ENCODE data around the gene CFAP61. TPM values are rescaled to one million over a fixed set of nuclear protein-coding genes. Genes with fewer than 3 reads are reported as not detected.

The CFAP61 gene
- total RNA-seq, 6 donors from 2014 or later, result 0.37 to 14.3 (median 6.1) TPM

- no peaks in the 10 kb centered on the region for H3K9me3 ChIP-seq
- peaks cover 16 to 26% (median 17%) of the 10 kb centered on the region in 4 donors for H3K4me1 ChIP-seq
- 65 to 77% methylated on average over 14 of the region's 14 CpGs for whole genome bisulfite sequencing, 2 donors
Observed at GRCh38 chr20:20009784-20010253, 42.5 kb upstream of the CFAP61 start.

DNA sequence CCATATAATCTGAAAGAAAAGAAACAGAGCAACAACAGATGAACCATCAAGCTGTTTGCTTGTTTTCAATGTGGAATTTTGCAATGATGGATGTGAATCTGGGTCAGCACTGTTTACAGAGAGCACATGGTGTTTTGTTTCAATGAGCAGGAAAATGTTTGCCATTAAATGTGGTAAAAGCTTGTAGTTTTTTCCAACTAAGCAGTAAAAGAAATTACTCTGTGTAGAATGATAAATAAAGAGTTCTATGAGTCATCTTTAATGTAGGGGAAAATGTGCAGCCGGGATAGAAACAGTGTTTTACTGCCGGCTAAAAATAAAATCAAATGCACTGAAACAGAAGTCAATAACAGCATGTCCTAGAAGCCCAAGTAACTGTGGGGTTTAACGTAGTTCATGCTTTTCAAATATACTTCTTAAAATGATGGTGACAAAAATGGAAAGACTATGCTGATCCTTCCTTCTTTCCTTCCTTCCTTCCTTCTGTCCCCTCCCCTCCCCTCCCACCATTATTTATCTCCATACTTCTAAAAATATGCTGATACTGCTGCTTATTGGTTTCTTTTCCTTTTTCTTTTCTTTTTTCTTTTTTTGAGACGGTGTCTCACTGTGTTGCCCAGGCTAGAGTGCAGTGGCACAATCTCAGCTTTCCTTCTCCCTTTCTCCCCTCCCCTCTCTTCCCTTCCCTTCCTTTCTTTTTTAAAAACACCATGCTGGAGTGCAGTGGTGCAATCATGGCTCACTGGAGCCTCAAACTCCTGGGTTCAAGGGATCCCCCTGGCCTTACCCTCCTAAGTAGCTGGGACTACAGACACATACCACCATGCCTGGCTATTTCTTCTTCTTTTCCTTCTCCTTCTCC is 41.5 kb upstream of the CFAP61 start:
- ATAC-seq (ENCODE audit: low FRiP score in 2 of 2), result peak in 1 of 2 donors; percentile 42
- peak overlapping the region; percentile 23 to 69 (median 60) for H3K27ac ChIP-seq
- H3K9me3 ChIP-seq, result no peaks in the 10 kb centered on the region
- no peak for DNase-seq
- H3K4me1 ChIP-seq, result peaks cover 18 to 29% (median 25%) of the 10 kb centered on the region in 4 donors
- no peaks in the 10 kb centered on the region for H3K27me3 ChIP-seq
- no peaks in the 10 kb centered on the region for H3K36me3 ChIP-seq
- TF ChIP-seq POLR2AphosphoS5 (IDR thresholded peaks at IDR 0.05) (no peak), POLR2A (IDR thresholded peaks at IDR 0.05) (no peak), EP300 (IDR thresholded peaks at IDR 0.05) (no peak)
- TF ChIP-seq, protein P1, sequence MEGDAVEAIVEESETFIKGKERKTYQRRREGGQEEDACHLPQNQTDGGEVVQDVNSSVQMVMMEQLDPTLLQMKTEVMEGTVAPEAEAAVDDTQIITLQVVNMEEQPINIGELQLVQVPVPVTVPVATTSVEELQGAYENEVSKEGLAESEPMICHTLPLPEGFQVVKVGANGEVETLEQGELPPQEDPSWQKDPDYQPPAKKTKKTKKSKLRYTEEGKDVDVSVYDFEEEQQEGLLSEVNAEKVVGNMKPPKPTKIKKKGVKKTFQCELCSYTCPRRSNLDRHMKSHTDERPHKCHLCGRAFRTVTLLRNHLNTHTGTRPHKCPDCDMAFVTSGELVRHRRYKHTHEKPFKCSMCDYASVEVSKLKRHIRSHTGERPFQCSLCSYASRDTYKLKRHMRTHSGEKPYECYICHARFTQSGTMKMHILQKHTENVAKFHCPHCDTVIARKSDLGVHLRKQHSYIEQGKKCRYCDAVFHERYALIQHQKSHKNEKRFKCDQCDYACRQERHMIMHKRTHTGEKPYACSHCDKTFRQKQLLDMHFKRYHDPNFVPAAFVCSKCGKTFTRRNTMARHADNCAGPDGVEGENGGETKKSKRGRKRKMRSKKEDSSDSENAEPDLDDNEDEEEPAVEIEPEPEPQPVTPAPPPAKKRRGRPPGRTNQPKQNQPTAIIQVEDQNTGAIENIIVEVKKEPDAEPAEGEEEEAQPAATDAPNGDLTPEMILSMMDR (IDR thresholded peaks at IDR 0.05), result no peak
- H3K4me3 ChIP-seq, result no peak overlapping the region
- whole genome bisulfite sequencing, 2 donors, result 40 to 46% methylated on average over 4 of the region's 4 CpGs

More at GRCh38 chr20:20009784-20010253, 42.5 kb upstream of the CFAP61 start:
- H3K27ac ChIP-seq, result peak overlapping the region in 2 of 4 donors; percentile 11 to 27
- no peaks in the 10 kb centered on the region for H3K36me3 ChIP-seq
- no peaks in the 10 kb centered on the region for H3K27me3 ChIP-seq
- ATAC-seq (ENCODE audit: low FRiP score in 2 of 2), result no peak
- no peak for DNase-seq
- no peak overlapping the region for H3K4me3 ChIP-seq
- no peak for TF ChIP-seq POLR2AphosphoS5 (IDR thresholded peaks at IDR 0.05)
- no peak for TF ChIP-seq EP300 (IDR thresholded peaks at IDR 0.05)
- TF ChIP-seq, protein P1 (IDR thresholded peaks at IDR 0.05), result no peak
- TF ChIP-seq POLR2A (IDR thresholded peaks at IDR 0.05), result no peak

DNA sequence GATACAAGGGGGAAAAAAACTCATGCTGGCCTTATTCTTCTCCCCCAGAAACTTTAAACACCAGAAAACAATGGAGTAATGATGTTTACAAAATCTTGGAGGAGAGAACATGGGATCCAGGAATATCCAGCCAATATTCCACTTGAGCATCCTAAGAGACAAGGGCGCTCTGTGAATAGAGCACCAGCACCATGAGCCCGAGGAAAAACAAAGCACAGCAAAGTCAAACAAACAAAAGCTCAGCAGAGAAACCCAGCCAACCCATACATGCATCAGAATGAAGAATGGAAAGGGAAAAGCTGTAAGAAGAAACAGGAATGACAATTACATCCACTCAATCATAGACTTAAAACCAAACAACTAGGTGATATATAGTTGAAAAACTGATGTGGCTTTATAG is 39.8 kb upstream of the CFAP61 start:
- Histone ChIP-seq H3K36me3 (no peaks in the 10 kb centered on the region), H3K4me1 (peaks cover 22 to 42% (median 32%) of the 10 kb centered on the region in 4 donors), H3K4me3 (no peak overlapping the region), H3K27me3 (no peaks in the 10 kb centered on the region), H3K9me3 (no peaks in the 10 kb centered on the region), H3K27ac (no peak overlapping the region)
- no peak for DNase-seq
- no peak for ATAC-seq (ENCODE audit: low FRiP score in 2 of 2)
- WGBS, 2 donors, result 58 to 66% methylated on average over 2 of the region's 2 CpGs
- no peak for TF ChIP-seq POLR2A (IDR thresholded peaks at IDR 0.05)

DNA sequence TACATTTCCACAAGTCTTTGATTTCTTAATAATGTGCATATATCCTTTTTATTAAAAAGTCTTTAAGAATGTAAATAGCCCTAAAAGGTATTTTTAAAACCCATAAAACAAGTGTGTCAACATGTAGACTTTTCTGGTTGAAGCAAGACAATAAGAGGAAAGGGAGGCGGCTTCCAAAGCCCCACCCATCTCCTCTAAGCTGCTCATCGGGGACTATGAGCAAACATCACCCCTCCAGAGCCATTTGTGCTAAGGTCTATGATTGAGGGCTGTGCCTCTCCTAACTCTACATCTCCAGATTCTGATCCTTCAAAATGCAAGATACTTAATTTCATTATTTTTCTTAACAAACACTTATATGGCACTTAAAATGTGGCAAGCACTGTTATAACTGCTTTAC is 37.7 kb upstream of the CFAP61 start:
- no peaks in the 10 kb centered on the region for H3K9me3 ChIP-seq
- ATAC-seq (ENCODE audit: low FRiP score in 2 of 2) (no peak), DNase-seq (no peak)
- TF ChIP-seq, protein P1 (IDR thresholded peaks at IDR 0.05), result no peak
- TF ChIP-seq POLR2AphosphoS5 (IDR thresholded peaks at IDR 0.05), result no peak
- no peak for TF ChIP-seq EP300 (IDR thresholded peaks at IDR 0.05)
- no peak for TF ChIP-seq POLR2A (IDR thresholded peaks at IDR 0.05)
- no peak overlapping the region for H3K4me3 ChIP-seq
- peaks cover 37 to 62% (median 49%) of the 10 kb centered on the region in 4 donors for H3K4me1 ChIP-seq
- 19 to 21% methylated on average over 2 of the region's 2 CpGs for WGBS, 2 donors
- H3K27ac ChIP-seq, result peak overlapping the region in 2 of 4 donors; percentile 10 to 33
- no peaks in the 10 kb centered on the region for H3K27me3 ChIP-seq
- peaks cover 0 to 3% (median 0%) of the 10 kb centered on the region in 4 donors for H3K36me3 ChIP-seq

- Histone ChIP-seq H3K27me3 (no peaks in the 10 kb centered on the region), H3K4me3 (peak within 1 kb of the TSS; percentile 78 to 100 (median 86)), H3K4me1 (peaks cover 25 to 66% (median 46%) of the 10 kb centered on the region in 4 donors), H3K36me3 (peaks cover 0 to 3% (median 0%) of the 10 kb centered on the region in 4 donors), H3K9me3 (no peaks in the 10 kb centered on the region), H3K27ac (peak within 1 kb of the TSS; percentile 69 to 82 (median 80))
- 0 to 1% methylated on average over 13 to 17 of the region's 81 CpGs for WGBS, 2 donors
- ATAC-seq (ENCODE audit: low FRiP score in 2 of 2) (peak; percentile 97 to 99), DNase-seq (peak; percentile 97 to 98)
- TF ChIP-seq, protein P1 (IDR thresholded peaks at IDR 0.05), result peak; percentile 87 to 96 (median 94)
- TF ChIP-seq POLR2A (IDR thresholded peaks at IDR 0.05) (peak in 1 of 4 donors; percentile 67), EP300 (IDR thresholded peaks at IDR 0.05) (no peak), POLR2AphosphoS5 (IDR thresholded peaks at IDR 0.05) (peak; percentile 67)
Observed at GRCh38 chr20:20017001-20017843, 35.1 kb upstream of the CFAP61 start, which contains the start of gene NAA20. NAA20 (plus strand) TSS chr20:20017362; CDS start chr20:20017397, 35 bp downstream.
